GM21619 (cell line): ENCODE data around the gene SNRNP40.
A peak's percentile ranks its signal among the peaks of the same experiment; 100 is the strongest.

Source experiments
- ATAC-seq: cut with Tn5 transposase; IDR thresholded peaks from one replicate; pipeline ENCODE4 v1.9.1; 2021; ENCODE audit not compliant: unreplicated experiment

SNRNP40 gene

GRCh38 chr1:31296486-31297276 is at the start of gene SNRNP40, which contains the start of gene ZCCHC17:
Gene SNRNP40 (minus strand): TSS chr1:31296788. CDS start chr1:31296751, 37 bp downstream.
Gene ZCCHC17 (plus strand): TSS chr1:31297032. CDS start chr1:31310099, 13,067 bp downstream.
- peak; percentile 93 for ATAC-seq

GRCh38 chr1:31345635-31346034 is 49.0 kb upstream of the SNRNP40 start:
- ATAC-seq: no peak

- ATAC-seq: no peak
These were observed 47.9 kb upstream of the SNRNP40 start for GRCh38 chr1:31344503-31344902.

- no peak for ATAC-seq
These were observed 40.3 kb upstream of the SNRNP40 start for GRCh38 chr1:31336687-31337467.

GRCh38 chr1:31335007-31335406 is 38.4 kb upstream of the SNRNP40 start:
- no peak for ATAC-seq

GRCh38 chr1:31327381-31327780 is 30.8 kb upstream of the SNRNP40 start:
- no peak for ATAC-seq

- ATAC-seq: no peak
These were observed 29.9 kb upstream of the SNRNP40 start for GRCh38 chr1:31326461-31326860.

GRCh38 chr1:31324992-31325391 is 28.4 kb upstream of the SNRNP40 start:
- no peak for ATAC-seq

- ATAC-seq: no peak
These were observed 27.5 kb upstream of the SNRNP40 start for GRCh38 chr1:31324093-31324492.

GRCh38 chr1:31318146-31318545 is 21.6 kb upstream of the SNRNP40 start:
- no peak for ATAC-seq

- ATAC-seq: no peak
These were observed 19.3 kb upstream of the SNRNP40 start for GRCh38 chr1:31315902-31316301.

- no peak for ATAC-seq
These were observed 13.6 kb upstream of the SNRNP40 start for GRCh38 chr1:31310198-31310597.

GRCh38 chr1:31308036-31308435 is 11.4 kb upstream of the SNRNP40 start:
- no peak for ATAC-seq

GRCh38 chr1:31306278-31306677 is 9.7 kb upstream of the SNRNP40 start:
- ATAC-seq: no peak

- no peak for ATAC-seq
These were observed 6.3 kb upstream of the SNRNP40 start for GRCh38 chr1:31302709-31303441.

- no peak for ATAC-seq
These were observed 3.6 kb upstream of the SNRNP40 start for GRCh38 chr1:31300193-31300592.

GRCh38 chr1:31299365-31299764 is 2.8 kb upstream of the SNRNP40 start:
- ATAC-seq: no peak

GRCh38 chr1:31297277-31298247 is 974 bp upstream of the SNRNP40 start:
- ATAC-seq: no peak

- ATAC-seq: no peak
These were observed 608 bp downstream of the SNRNP40 start for GRCh38 chr1:31295874-31296485.

GRCh38 chr1:31289021-31289420 is 7.6 kb downstream of the SNRNP40 start:
- ATAC-seq: no peak
